Gastroesophageal sphincter (tissue), 3 donors: Measurements from ENCODE around the gene COL2A1.

Experiments used
- CTCF ChIP-seq, 4 experiments: fragments of 200-600 bp in 2 of 4; fragments of 450-650 bp in 2 of 4; sonication (generic) in 1 of 4; IDR thresholded peaks; one replicate each; pipeline ENCODE4 v1.5.1; 2017 to 2019; ENCODE audit warnings: antibody characterized with exemption in 4 of 4, mild to moderate bottlenecking in 2 of 4, moderate library complexity in 2 of 4
- POLR2A ChIP-seq, 2 donors: fragments of 450-650 bp; IDR thresholded peaks; one replicate each; pipeline ENCODE4 v1.6.1; 2017; ENCODE audit warnings: antibody characterized with exemption in 2 of 2, mild to moderate bottlenecking in 2 of 2, moderate library complexity in 1 of 2
- POLR2AphosphoS5 ChIP-seq: sonication (generic); formaldehyde crosslinking; IDR thresholded peaks from one replicate; pipeline ENCODE4 v1.6.1; 2017; ENCODE audit warnings: antibody characterized with exemption

- TF ChIP-seq POLR2A (IDR thresholded peaks at IDR 0.05) (no peak), CTCF (IDR thresholded peaks at IDR 0.05) (no peak), POLR2AphosphoS5 (no peak)
Measured at GRCh38 chr12:47988073-47989022, 15.9 kb downstream of the COL2A1 start.
